HepG2 (cell line): Measurements from ENCODE around the gene STK32C. TPM values are rescaled to one million over a fixed set of nuclear protein-coding genes. Genes with fewer than 3 reads are reported as not detected.

Experiments used
- ATAC-seq: fragments of 200-7000 bp; cut with Tn5 transposase; 3 replicates; pipeline ENCODE4 v1.9.1; 2020; ENCODE audit warnings: mild to moderate bottlenecking, moderate library complexity
- BruUV-seq: library from RNA; stranded (reverse); fragments of 400-500 nt; replicated peaks from 2 replicates; lab custom pipeline; 2021; lab: Mats Ljungman, UMichigan
- CTCF ChIA-PET: fragments of 300-600 bp; formaldehyde crosslinking; extraction: SDS; loops from one replicate; lab custom pipeline; 2021; ENCODE audit warnings: low total read pairs, inconsistent platforms, low intra/inter-chr PET ratio; lab: Yijun Ruan, JAX
- POLR2A ChIA-PET: fragments of 350-600 bp; sonication (Branson Sonifier 250); formaldehyde crosslinking; loops from one replicate; lab custom pipeline; 2020; ENCODE audit warnings: antibody characterized with exemption, inconsistent platforms; lab: Yijun Ruan, JAX
- DNase-seq: peaks from one replicate; pipeline ENCODE4 v3.0.0-alpha.2; 2015; ENCODE audit warnings: low spot score
- FAIRE-seq: peaks from 3 replicates; lab custom pipeline; 2011; peaks lifted over from hg19 to GRCh38; lab: Jason Lieb, UNC
- H2AFZ ChIP-seq: one replicate; pipeline ENCODE4 v1.6.1; 2011; ENCODE audit warnings: low read length, inconsistent platforms
- H3K27ac ChIP-seq: fragments of 300-600 bp; 3 replicates; pipeline ENCODE4 v1.8.0; 2011; ENCODE audit warnings: mixed run types, mild to moderate bottlenecking, mixed read lengths, low read length, inconsistent platforms; ENCODE audit not compliant: insufficient read depth; ENCODE audit errors: extremely low read length
- H3K27me3 ChIP-seq, 2 experiments: fragments of 200-600 bp in 1 of 2; 2 replicates in 1 of 2; 3 replicates in 1 of 2; pipeline versions ENCODE4 v1.6.0 to v1.8.0; 2011; ENCODE audit warnings: low read length in 2 of 2, mild to moderate bottlenecking in 2 of 2, moderate library complexity in 2 of 2, inconsistent platforms in 1 of 2; ENCODE audit not compliant: insufficient read depth in 2 of 2, control insufficient read depth in 1 of 2
- H3K36me3 ChIP-seq, 2 experiments: fragments of 200-600 bp in 1 of 2; replicated peaks in 1 of 2; 2 replicates in 1 of 2; 3 replicates in 1 of 2; pipeline versions ENCODE4 v1.5.1 to v1.8.0; 2011; ENCODE audit warnings: low read length in 2 of 2, inconsistent platforms in 1 of 2; ENCODE audit not compliant: insufficient read depth in 2 of 2, control insufficient read depth in 1 of 2
- H3K4me1 ChIP-seq: 2 replicates; pipeline ENCODE4 v1.5.1; 2012; ENCODE audit warnings: low read length, inconsistent platforms; ENCODE audit not compliant: insufficient read depth
- H3K4me2 ChIP-seq: 2 replicates; pipeline ENCODE4 v1.6.0; 2011; ENCODE audit warnings: low read depth, low read length, inconsistent platforms
- H3K4me3 ChIP-seq, 3 experiments: fragments of 200-600 bp in 1 of 3; sonication (generic), shearing (Covaris generic) in 1 of 3; replicated peaks in 1 of 3; 2 replicates each; pipeline ENCODE4 v1.5.1; 2011 to 2016; ENCODE audit warnings: low read length in 3 of 3, inconsistent platforms in 2 of 3, low read depth in 2 of 3, mild to moderate bottlenecking in 2 of 3, control low read depth in 1 of 3, mixed read lengths in 1 of 3; ENCODE audit not compliant: insufficient read depth in 1 of 3
- H3K79me2 ChIP-seq: one replicate; pipeline ENCODE4 v1.6.1; 2011; ENCODE audit warnings: low read length, inconsistent platforms; ENCODE audit not compliant: insufficient read depth
- H3K9ac ChIP-seq: 2 replicates; pipeline ENCODE4 v1.6.0; 2011; ENCODE audit warnings: mild to moderate bottlenecking, low read depth, low read length, inconsistent platforms; ENCODE audit not compliant: insufficient read depth
- H3K9me3 ChIP-seq: 2 replicates; pipeline ENCODE4 v1.5.1; 2012; ENCODE audit warnings: mild to moderate bottlenecking, low read length
- H4K20me1 ChIP-seq: 2 replicates; pipeline ENCODE4 v1.6.0; 2011; ENCODE audit warnings: inconsistent platforms, mild to moderate bottlenecking, low read length, moderate library complexity; ENCODE audit not compliant: insufficient read depth
- ARNTL ChIP-seq: sonication (generic); formaldehyde crosslinking; IDR thresholded peaks from 2 replicates; pipeline ENCODE4 v1.4.0; 2020; ENCODE audit warnings: mild to moderate bottlenecking, missing genetic modification reagents
- HMG20B ChIP-seq: conservative IDR thresholded peaks from 2 replicates; pipeline ENCODE4 v1.6.1; 2016; ENCODE audit warnings: missing genetic modification reagents, missing compliant biosample characterization
- HNRNPH1 ChIP-seq: fragments of 200-400 bp; formaldehyde crosslinking; optimal IDR thresholded peaks from 2 replicates; pipeline ENCODE3; 2017; ENCODE audit warnings: mild to moderate bottlenecking, low read depth, low read length
- NFE2 ChIP-seq: sonication (generic); formaldehyde crosslinking; IDR thresholded peaks from 2 replicates; pipeline ENCODE4 v1.4.0; 2020; ENCODE audit warnings: missing genetic modification reagents
- RFX5 ChIP-seq: IDR thresholded peaks from 2 replicates; pipeline ENCODE4 v1.6.1; 2011; ENCODE audit warnings: low read depth, low read length, improper control_type of control experiment
- SMAD9 ChIP-seq: sonication (generic); formaldehyde crosslinking; IDR thresholded peaks from 2 replicates; pipeline ENCODE4 v1.5.1; 2020; ENCODE audit warnings: mild to moderate bottlenecking, missing genetic modification reagents
- ZKSCAN5 ChIP-seq: sonication (generic); formaldehyde crosslinking; IDR thresholded peaks from 2 replicates; pipeline ENCODE4 v1.5.1; 2020; ENCODE audit warnings: mild to moderate bottlenecking, missing genetic modification reagents
- ZNF44 ChIP-seq: sonication (generic); formaldehyde crosslinking; IDR thresholded peaks from 2 replicates; pipeline ENCODE4 v1.5.1; 2020; ENCODE audit warnings: mild to moderate bottlenecking, missing genetic modification reagents
- ZNF770 ChIP-seq: sonication (generic); formaldehyde crosslinking; IDR thresholded peaks from 2 replicates; pipeline ENCODE4 v1.5.0; 2020; ENCODE audit warnings: mild to moderate bottlenecking, missing genetic modification reagents
- ZNF891 ChIP-seq: sonication (generic); formaldehyde crosslinking; IDR thresholded peaks from 2 replicates; pipeline ENCODE4 v1.5.0; 2020; ENCODE audit warnings: mild to moderate bottlenecking, missing genetic modification reagents
- WGBS: methylation state at CpG from one replicate; pipeline ENCODE4 v1.1.6; 2017; ENCODE audit warnings: low lambda C conversion rate; 5-methylcytosine and 5-hydroxymethylcytosine counted together
- in situ Hi-C: cut with HindIII; loops from 2 replicates; pipeline ENCODE4 v1.10.0; 2017; ENCODE audit warnings: low pct_unique_long_range_greater_than_20kb; ENCODE audit not compliant: extremely low pct_ligation_motif_present
- intact Hi-C: fragments of 100-400 bp; cut with micrococcal nuclease; formaldehyde crosslinking; loops from one replicate; pipeline ENCODE4 v1.10.0; 2022; ENCODE audit not compliant: unreplicated experiment
- polyA plus RNA-seq, 8 experiments: library from polyadenylated mRNA; depleted of rRNA in 3 of 8; stranded (reverse) in 7 of 8; unstranded in 1 of 8; fragments of >200 nt; fragmentation: Illumina TruSeq in 4 of 8; extraction: Trizol in 4 of 8; gene quantifications; 2 replicates each; pipeline versions ENCODE4 v1.2.1 to v1.2.3, GENCODE V29; 2011 to 2016; ENCODE audit warnings: low read depth in 4 of 8, missing spikeins in 1 of 8, mixed read lengths in 1 of 8; ENCODE audit not compliant: insufficient read depth in 1 of 8
- total RNA-seq, 5 experiments: library from RNA; depleted of rRNA; stranded (reverse); fragments of >200 nt; fragmentation: Illumina TruSeq; extraction: Trizol; gene quantifications; 2 replicates each; pipeline ENCODE4 v1.2.3, GENCODE V29; 2016; ENCODE audit warnings: low read depth in 1 of 5

Gene STK32C
- total and polyA plus RNA-seq, 2 of the 13 experiments (the other 11 are each of a cell fraction or from before 2014, with no cell fraction given): 10.9 to 19.4 TPM

- Histone ChIP-seq H3K9ac (no peak overlapping the region), H3K4me1 (peaks cover 12% of the 10 kb centered on the region), H2AFZ (no peak overlapping the region), H3K9me3 (no peaks in the 10 kb centered on the region), H3K4me3 (no peak overlapping the region), H3K79me2 (no peaks in the 10 kb centered on the region), H3K4me2 (no peak overlapping the region), H4K20me1 (no peaks in the 10 kb centered on the region; the same call in 1 of the 2 replicates), H3K27ac (no peak overlapping the region), H3K36me3 (no peaks in the 10 kb centered on the region; a peak in 1 of 5 replicates), H3K27me3 (peaks cover 1 to 7% of the 10 kb centered on the region in 2 experiments; a peak in 3 of 5 replicates)
- TF ChIP-seq ARNTL (CRISPR knock-in tag) (no peak), HMG20B (no peak), ZNF770 (CRISPR knock-in tag) (no peak), ZNF891 (CRISPR knock-in tag) (no peak), HNRNPH1 (no peak), RFX5 (no peak), SMAD9 (no peak), ZNF44 (CRISPR knock-in tag) (no peak), NFE2 (CRISPR knock-in tag) (no peak), ZKSCAN5 (CRISPR knock-in tag) (no peak)
- no TSS peak for BruUV-seq
- no peak for ATAC-seq
- WGBS: 82% methylated on average over 4 of the region's 34 CpGs
- FAIRE-seq: no peak
- POLR2A ChIA-PET: no interaction called here
- intact Hi-C loops: no loop called here
- in situ Hi-C loops: no loop called here
- no peak for DNase-seq
- CTCF ChIA-PET: no interaction called here
Measured at GRCh38 chr10:132203256-132204077, 104.3 kb downstream of the STK32C start.
